Suprapubic skin (tissue), 4 donors: ENCODE measurements around the gene BGN. TPM values are rescaled to one million over a fixed set of nuclear protein-coding genes. Genes with fewer than 3 reads are reported as not detected.

Experiments used
- DNase-seq, 2 donors: peaks; one replicate each; pipeline ENCODE4 v3.0.0-alpha.2; 2019; ENCODE audit warnings: low spot score in 2 of 2
- H3K27ac ChIP-seq: fragments of 200-600 bp; sonication (generic); one replicate; pipeline ENCODE4 v1.5.1; 2019
- H3K27me3 ChIP-seq: fragments of 200-600 bp; sonication (generic); one replicate; pipeline ENCODE4 v1.5.1; 2019
- H3K36me3 ChIP-seq: fragments of 200-600 bp; sonication (generic); one replicate; pipeline ENCODE4 v1.5.1; 2019
- H3K4me1 ChIP-seq: fragments of 200-600 bp; sonication (generic); one replicate; pipeline ENCODE4 v1.5.1; 2019
- H3K4me3 ChIP-seq: fragments of 200-600 bp; sonication (generic); one replicate; pipeline ENCODE4 v1.5.1; 2019; ENCODE audit warnings: mild to moderate bottlenecking
- H3K9me3 ChIP-seq: fragments of 200-600 bp; sonication (generic); one replicate; pipeline ENCODE4 v1.5.1; 2019
- EP300 ChIP-seq: sonication (generic); formaldehyde crosslinking; IDR thresholded peaks from one replicate; pipeline ENCODE4 v1.6.1; 2017; ENCODE audit warnings: antibody characterized with exemption
- POLR2A ChIP-seq, 2 donors: fragments of 450-650 bp; IDR thresholded peaks; one replicate each; pipeline ENCODE4 v1.6.1; 2017; ENCODE audit warnings: antibody characterized with exemption in 2 of 2, mild to moderate bottlenecking in 2 of 2, moderate library complexity in 2 of 2
- POLR2AphosphoS5 ChIP-seq, 3 donors: sonication (generic); formaldehyde crosslinking; IDR thresholded peaks; one replicate each; pipeline ENCODE4 v1.6.1; 2017; ENCODE audit warnings: antibody characterized with exemption in 3 of 3
- WGBS: methylation state at CpG from one replicate; pipeline ENCODE4 v1.1.5; 2018; 5-methylcytosine and 5-hydroxymethylcytosine counted together
- total RNA-seq, 4 donors: library from RNA; depleted of rRNA; stranded (reverse); fragments of >200 nt; gene quantifications; one replicate each; pipeline ENCODE4 v1.1.0, GENCODE V29; 2016
- TF ChIP-seq, protein P1 (sequence below), 2 donors: fragments of 200-600 bp in 1 of 2; fragments of 450-650 bp in 1 of 2; sonication (generic) in 1 of 2; IDR thresholded peaks; one replicate each; pipeline ENCODE4 v1.5.1; 2016 to 2019; ENCODE audit warnings: antibody characterized with exemption in 2 of 2, mild to moderate bottlenecking in 1 of 2, moderate library complexity in 1 of 2

BGN gene
- total RNA-seq, 4 donors from 2014 or later, result 24.9 to 108 (median 67.3) TPM

DNA sequence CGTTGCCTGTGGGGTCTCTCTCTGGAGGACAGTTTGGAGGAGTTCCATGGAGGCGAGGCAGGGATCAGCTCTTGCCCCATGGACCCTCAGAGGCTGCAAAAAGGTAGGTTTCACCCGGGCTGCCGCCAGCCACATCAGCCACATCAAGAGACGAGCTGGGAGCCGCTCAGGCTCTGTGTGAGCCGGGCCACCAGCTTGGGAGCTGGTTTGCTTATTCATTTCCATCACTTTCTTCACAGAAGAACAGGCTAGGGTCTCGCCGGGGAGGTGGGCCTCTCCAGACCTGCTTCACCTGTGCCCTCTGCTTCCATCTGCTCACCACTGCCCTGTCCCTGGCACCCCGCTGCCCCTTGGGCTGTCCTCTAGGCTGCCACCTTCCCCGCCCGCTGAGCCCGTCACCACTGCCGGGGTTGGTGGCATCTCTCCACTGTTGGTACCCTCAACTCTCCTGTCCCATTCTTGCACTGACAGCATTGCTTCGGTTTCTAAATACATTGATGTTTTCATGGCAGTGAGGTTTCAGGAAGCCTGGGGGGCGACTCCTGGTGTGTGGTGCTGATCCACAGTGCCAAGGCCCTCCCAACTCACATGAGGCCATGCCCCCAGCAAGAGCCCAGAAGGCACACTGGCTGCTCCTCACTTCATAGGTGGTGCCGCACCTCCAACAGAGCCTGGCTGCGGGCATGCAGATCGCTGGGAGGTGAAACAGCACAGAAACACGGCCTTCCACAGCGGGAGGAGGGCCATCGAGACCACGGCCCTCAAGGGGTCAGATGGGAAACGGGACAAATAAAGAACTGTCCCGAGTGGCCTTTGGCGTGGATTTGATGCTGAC, 44.4 kb upstream of the BGN start:
- Histone ChIP-seq H3K27ac (no peak overlapping the region), H3K36me3 (peaks cover 16% of the 10 kb centered on the region), H3K27me3 (no peaks in the 10 kb centered on the region), H3K4me3 (no peak overlapping the region), H3K4me1 (no peaks in the 10 kb centered on the region), H3K9me3 (no peaks in the 10 kb centered on the region)
- TF ChIP-seq, protein P1, sequence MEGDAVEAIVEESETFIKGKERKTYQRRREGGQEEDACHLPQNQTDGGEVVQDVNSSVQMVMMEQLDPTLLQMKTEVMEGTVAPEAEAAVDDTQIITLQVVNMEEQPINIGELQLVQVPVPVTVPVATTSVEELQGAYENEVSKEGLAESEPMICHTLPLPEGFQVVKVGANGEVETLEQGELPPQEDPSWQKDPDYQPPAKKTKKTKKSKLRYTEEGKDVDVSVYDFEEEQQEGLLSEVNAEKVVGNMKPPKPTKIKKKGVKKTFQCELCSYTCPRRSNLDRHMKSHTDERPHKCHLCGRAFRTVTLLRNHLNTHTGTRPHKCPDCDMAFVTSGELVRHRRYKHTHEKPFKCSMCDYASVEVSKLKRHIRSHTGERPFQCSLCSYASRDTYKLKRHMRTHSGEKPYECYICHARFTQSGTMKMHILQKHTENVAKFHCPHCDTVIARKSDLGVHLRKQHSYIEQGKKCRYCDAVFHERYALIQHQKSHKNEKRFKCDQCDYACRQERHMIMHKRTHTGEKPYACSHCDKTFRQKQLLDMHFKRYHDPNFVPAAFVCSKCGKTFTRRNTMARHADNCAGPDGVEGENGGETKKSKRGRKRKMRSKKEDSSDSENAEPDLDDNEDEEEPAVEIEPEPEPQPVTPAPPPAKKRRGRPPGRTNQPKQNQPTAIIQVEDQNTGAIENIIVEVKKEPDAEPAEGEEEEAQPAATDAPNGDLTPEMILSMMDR (IDR thresholded peaks at IDR 0.05), result no peak
- TF ChIP-seq POLR2AphosphoS5 (IDR thresholded peaks at IDR 0.05), result no peak
- TF ChIP-seq POLR2A (IDR thresholded peaks at IDR 0.05), result no peak
- no peak for TF ChIP-seq EP300
- 86% methylated on average over 22 of the region's 26 CpGs for WGBS
- DNase-seq, result no peak

- peaks cover 3% of the 10 kb centered on the region for H3K4me1 ChIP-seq
- no peak overlapping the region for H3K27ac ChIP-seq
- H3K4me3 ChIP-seq, result no peak overlapping the region
- no peak for DNase-seq
- no peaks in the 10 kb centered on the region for H3K9me3 ChIP-seq
- no peaks in the 10 kb centered on the region for H3K27me3 ChIP-seq
- WGBS, result 80% methylated on average over 8 of the region's 8 CpGs
- H3K36me3 ChIP-seq, result peaks cover 16% of the 10 kb centered on the region
- TF ChIP-seq POLR2A (IDR thresholded peaks at IDR 0.05), result no peak
- no peak for TF ChIP-seq EP300
- no peak for TF ChIP-seq POLR2AphosphoS5 (IDR thresholded peaks at IDR 0.05)
- TF ChIP-seq, protein P1 (IDR thresholded peaks at IDR 0.05), result no peak
These were observed 43.9 kb upstream of the BGN start for GRCh38 chrX:153450949-153451277.

DNA sequence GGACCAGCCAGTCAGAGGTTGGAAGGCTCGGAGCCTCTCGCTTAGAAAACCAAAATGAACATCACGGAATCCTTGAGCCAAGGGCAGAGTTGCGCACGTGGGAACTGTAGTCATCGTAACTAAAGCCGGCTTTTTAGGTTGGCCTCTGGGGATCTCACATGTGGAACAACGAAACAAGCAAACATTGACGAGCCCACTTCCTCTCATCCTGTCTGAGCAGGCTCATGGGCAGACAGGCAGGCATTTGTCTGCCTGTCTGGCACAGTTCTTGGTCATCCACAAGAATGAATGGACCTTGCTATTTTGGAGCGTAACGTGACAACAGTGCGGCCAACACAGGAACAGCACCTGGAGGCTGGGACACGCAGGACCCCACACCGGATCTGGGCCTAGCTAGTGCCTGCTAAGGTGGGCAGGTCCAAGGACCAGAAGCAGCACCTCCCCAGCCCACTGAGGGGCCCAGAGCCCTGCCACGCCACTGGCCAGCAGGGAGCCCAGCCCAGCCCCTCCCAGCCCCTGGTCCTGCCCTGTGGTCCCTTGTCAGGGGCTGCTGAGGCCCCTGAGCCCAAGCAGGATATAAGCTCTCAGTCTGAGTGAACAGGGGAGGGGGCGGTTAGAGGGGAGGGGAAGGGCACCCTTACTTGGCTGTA, 39.8 kb upstream of the BGN start:
- Histone ChIP-seq H3K4me3 (no peak overlapping the region), H3K36me3 (peaks cover 9% of the 10 kb centered on the region), H3K27me3 (no peaks in the 10 kb centered on the region), H3K4me1 (peaks cover 4% of the 10 kb centered on the region), H3K27ac (no peak overlapping the region), H3K9me3 (no peaks in the 10 kb centered on the region)
- 81% methylated on average over 10 of the region's 16 CpGs for WGBS
- no peak for DNase-seq
- TF ChIP-seq EP300 (no peak), POLR2AphosphoS5 (IDR thresholded peaks at IDR 0.05) (no peak), POLR2A (IDR thresholded peaks at IDR 0.05) (no peak)
- TF ChIP-seq, protein P1 (IDR thresholded peaks at IDR 0.05), result no peak

GRCh38 chrX:153455571-153455970, 39.2 kb upstream of the BGN start:
- H3K4me3 ChIP-seq, result no peak overlapping the region
- H3K4me1 ChIP-seq, result peaks cover 4% of the 10 kb centered on the region
- no peaks in the 10 kb centered on the region for H3K27me3 ChIP-seq
- DNase-seq, result no peak
- TF ChIP-seq POLR2AphosphoS5 (IDR thresholded peaks at IDR 0.05) (no peak), POLR2A (IDR thresholded peaks at IDR 0.05) (no peak), EP300 (no peak)
- TF ChIP-seq, protein P1 (IDR thresholded peaks at IDR 0.05), result no peak
- H3K27ac ChIP-seq, result no peak overlapping the region
- H3K9me3 ChIP-seq, result no peaks in the 10 kb centered on the region
- peaks cover 8% of the 10 kb centered on the region for H3K36me3 ChIP-seq
- WGBS, result 92% methylated on average over 7 of the region's 16 CpGs

DNA sequence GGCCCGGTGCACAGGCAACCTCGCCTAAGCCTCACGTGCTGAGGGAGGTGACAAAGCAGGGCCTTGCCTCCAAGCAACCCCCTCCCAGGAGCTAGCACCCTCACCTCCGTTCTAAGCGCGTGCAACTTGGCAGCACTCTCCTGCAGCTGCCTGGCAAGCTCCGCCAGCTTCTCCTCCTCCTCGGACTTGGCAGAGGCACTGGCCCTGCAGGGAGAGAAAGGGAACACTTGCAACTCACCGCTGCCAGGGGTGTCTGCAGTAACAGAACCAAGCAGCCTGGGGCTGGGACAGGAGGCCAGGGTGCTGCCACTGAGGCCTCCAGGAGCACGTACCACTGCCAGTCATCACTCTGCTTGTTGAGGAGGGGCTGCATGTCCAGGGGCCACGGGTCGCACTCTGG, 38.6 kb upstream of the BGN start:
- H3K9me3 ChIP-seq, result no peaks in the 10 kb centered on the region
- DNase-seq, result no peak
- no peaks in the 10 kb centered on the region for H3K27me3 ChIP-seq
- TF ChIP-seq POLR2A (IDR thresholded peaks at IDR 0.05), result no peak
- TF ChIP-seq EP300, result no peak
- TF ChIP-seq POLR2AphosphoS5 (IDR thresholded peaks at IDR 0.05), result no peak
- TF ChIP-seq, protein P1 (IDR thresholded peaks at IDR 0.05), result no peak
- H3K36me3 ChIP-seq, result peaks cover 8% of the 10 kb centered on the region
- no peak overlapping the region for H3K27ac ChIP-seq
- no peak overlapping the region for H3K4me3 ChIP-seq
- WGBS, result no CpG with 5 or more reads among the region's 12 CpGs
- H3K4me1 ChIP-seq, result peaks cover 4% of the 10 kb centered on the region
